ENCODE data around the gene ACTR2.

ACTR2 gene

GRCh38 chr2:65320042-65320725 lies 92.6 kb downstream of the ACTR2 start:
- no peak for TF ChIP-seq CTCF (IDR thresholded peaks at IDR 0.05; ENCODE audit: insufficient read depth, low read length, poor library complexity, severe bottlenecking)
- TF ChIP-seq EZH2phosphoT487 (conservative IDR thresholded peaks at IDR 0.05; ENCODE audit: low read length), result no peak
- peaks cover 5% of the 10 kb centered on the region; the same call in 1 of the 2 replicates for H3K36me3 ChIP-seq (ENCODE audit: low read length)
- H3K27ac ChIP-seq (ENCODE audit: low read depth, low read length), result peak overlapping the region; percentile 36; the same call in 1 of the 2 replicates
- no peak overlapping the region for H3K9ac ChIP-seq (ENCODE audit: low read length)
- H3K4me3 ChIP-seq (ENCODE audit: insufficient read depth, low read length, poor library complexity, severe bottlenecking), result no peak overlapping the region
- H4K20me1 ChIP-seq (ENCODE audit: low read depth, low read length), result no peaks in the 10 kb centered on the region
- no peaks in the 10 kb centered on the region for H3K27me3 ChIP-seq (ENCODE audit: low read length)
- peaks cover 27% of the 10 kb centered on the region; the same call in 1 of the 2 replicates for H3F3A ChIP-seq (ENCODE audit: insufficient read depth)
- no peak overlapping the region for H3K4me2 ChIP-seq (ENCODE audit: low read depth, low read length, poor library complexity, severe bottlenecking)
- no peaks in the 10 kb centered on the region for H3K9me3 ChIP-seq (ENCODE audit: insufficient read depth, low read length)
- H3K9me2 ChIP-seq (replicated peaks; ENCODE audit: insufficient read depth, low read length), result no peaks in the 10 kb centered on the region
- no peaks in the 10 kb centered on the region for H3K79me2 ChIP-seq (ENCODE audit: insufficient read depth, low read length)
- H2AFZ ChIP-seq (ENCODE audit: low read depth, low read length, severe bottlenecking), result no peak overlapping the region

Data from SU-DHL-6 (cell line).